Activated T-cell treated with anti-CD3 and anti-CD28 coated beads, Interleukin-2, amount 50 U/mL, for 72 hours (primary cell): ENCODE measurements around the gene LMBRD2. TPM values are rescaled to one million over a fixed set of nuclear protein-coding genes. Genes with fewer than 3 reads are reported as not detected.
A peak's percentile ranks its signal among the peaks of the same experiment; 100 is the strongest.
"Not testable (repeated sequence)": the region's sequence is repeated elsewhere in the genome, so short reads cannot be mapped to it uniquely, and the experiment has no call there.

Experiments
- ATAC-seq, 2 donors: fragments of 150-1000 bp; cut with Tn5 transposase; replicated peaks in 1 of 2; 2 replicates each; pipeline ENCODE4 v1.10.0; 2021; ENCODE audit warnings: moderate library complexity in 2 of 2, mild to moderate bottlenecking in 1 of 2
- DNase-seq, 2 donors: peaks; one replicate each; pipeline ENCODE4 v3.0.0; 2021 to 2022; ENCODE audit warnings: mixed read lengths in 1 of 2
- H3K27ac Mint-ChIP-seq: one replicate; pipeline ENCODE4 v1.8.0; 2022; ENCODE audit warnings: mild to moderate bottlenecking, moderate library complexity, mixed read lengths
- H3K27me3 Mint-ChIP-seq: one replicate; pipeline ENCODE4 v1.8.0; 2022; ENCODE audit warnings: low read depth, mixed read lengths
- H3K36me3 Mint-ChIP-seq, 2 donors: one replicate each; pipeline ENCODE4 v1.8.0; 2022; ENCODE audit warnings: mixed read lengths in 2 of 2, mild to moderate bottlenecking in 1 of 2; ENCODE audit not compliant: insufficient read depth in 2 of 2
- H3K4me1 Mint-ChIP-seq: one replicate; pipeline ENCODE4 v1.8.0; 2022; ENCODE audit warnings: low read depth, mixed read lengths
- H3K4me3 Mint-ChIP-seq, 2 donors: one replicate each; pipeline ENCODE4 v1.8.0; 2022; ENCODE audit warnings: mild to moderate bottlenecking in 2 of 2, mixed read lengths in 2 of 2, moderate library complexity in 2 of 2
- H3K9me3 Mint-ChIP-seq, 2 donors: one replicate each; pipeline ENCODE4 v1.8.0; 2022; ENCODE audit warnings: mixed read lengths in 2 of 2
- total RNA-seq, 2 donors: library from RNA; stranded (reverse); gene quantifications; one replicate each; pipeline ENCODE4 v1.2.3, GENCODE V29; 2022

The LMBRD2 gene
- total RNA-seq, 2 donors from 2014 or later: 15.8 to 17.6 TPM

DNA sequence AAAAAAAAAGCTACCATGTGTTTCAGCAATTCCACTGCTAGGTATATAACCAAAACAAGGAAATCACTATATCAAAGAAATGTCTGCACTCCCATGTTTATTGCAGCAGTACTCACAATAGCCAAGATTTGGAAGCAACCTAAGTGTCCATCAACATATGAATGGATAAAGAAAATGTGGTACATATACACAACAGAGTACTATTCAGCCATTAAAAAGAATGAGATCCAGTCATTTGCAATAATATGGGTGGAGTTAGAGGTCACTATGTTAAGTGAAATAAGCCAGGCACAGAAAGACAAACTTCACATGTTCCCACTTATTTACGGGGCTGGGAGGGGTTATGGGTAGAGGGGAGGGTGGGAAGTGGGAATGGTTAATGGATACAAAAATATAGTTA, 18.7 kb downstream of the LMBRD2 start:
- H3K4me1 Mint-ChIP-seq, H3K4me3 Mint-ChIP-seq, H3K9me3 Mint-ChIP-seq, DNase-seq, H3K27me3 Mint-ChIP-seq, ATAC-seq, H3K27ac Mint-ChIP-seq: not testable (repeated sequence)
- H3K36me3 Mint-ChIP-seq: peaks cover 11 to 25% of the 10 kb centered on the region in 2 donors

DNA sequence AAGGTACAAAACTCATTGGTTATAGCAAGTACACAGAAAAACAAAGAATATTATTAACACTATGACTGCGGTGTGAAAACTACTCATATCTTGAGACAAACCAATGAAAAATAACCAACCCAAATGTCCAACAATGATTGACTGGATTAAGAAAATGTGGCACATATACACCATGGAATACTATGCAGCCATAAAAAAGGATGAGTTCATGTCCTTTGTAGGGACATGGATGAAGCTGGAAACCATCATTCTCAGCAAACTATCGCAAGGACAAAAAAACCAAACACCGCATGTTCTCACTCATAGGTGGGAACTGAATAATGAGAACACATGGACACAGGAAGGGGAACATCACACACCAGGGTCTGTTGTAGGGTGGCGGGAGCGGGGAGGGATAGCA, 22.0 kb downstream of the LMBRD2 start:
- H3K27me3 Mint-ChIP-seq, DNase-seq, ATAC-seq, H3K27ac Mint-ChIP-seq, H3K4me1 Mint-ChIP-seq, H3K4me3 Mint-ChIP-seq, H3K9me3 Mint-ChIP-seq: not testable (repeated sequence)
- H3K36me3 Mint-ChIP-seq: peaks cover 11 to 26% of the 10 kb centered on the region in 2 donors

- Mint-ChIP-seq H3K36me3 (peaks cover 11 to 26% of the 10 kb centered on the region in 2 donors), H3K9me3 (peaks cover 3 to 4% of the 10 kb centered on the region in 2 donors)
- no peak for ATAC-seq
These were observed 22.9 kb downstream of the LMBRD2 start for GRCh38 chr5:36128795-36129194.

DNA sequence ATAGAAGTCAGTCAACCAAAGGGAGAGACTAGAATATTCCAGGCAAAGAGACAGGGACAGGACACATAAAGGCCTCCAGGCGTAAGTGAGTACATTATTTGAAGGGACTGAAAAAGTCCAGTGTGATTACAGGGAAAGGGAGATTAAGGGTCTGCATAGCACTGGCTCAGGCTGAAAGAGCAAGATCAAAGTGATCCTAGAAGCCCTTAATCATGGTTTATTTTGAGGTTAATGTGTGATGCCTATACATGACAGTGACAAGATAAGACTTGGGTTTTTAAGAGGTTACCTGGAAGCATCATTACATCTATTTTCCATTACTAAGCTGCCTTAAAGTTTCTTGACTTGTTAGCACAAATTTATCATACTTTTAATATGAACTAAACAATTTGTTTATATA, 25.8 kb downstream of the LMBRD2 start:
- H3K27me3 Mint-ChIP-seq: no peaks in the 10 kb centered on the region
- peaks cover 3 to 4% of the 10 kb centered on the region in 2 donors for H3K9me3 Mint-ChIP-seq
- H3K36me3 Mint-ChIP-seq: peaks cover 9 to 26% of the 10 kb centered on the region in 2 donors
- H3K4me3 Mint-ChIP-seq: no peak overlapping the region
- ATAC-seq (peak in 1 of 2 donors; percentile 45), DNase-seq (no peak)
- H3K27ac Mint-ChIP-seq: peak overlapping the region; percentile 60
- peaks cover 10% of the 10 kb centered on the region for H3K4me1 Mint-ChIP-seq

More at GRCh38 chr5:36128795-36129194, 22.9 kb downstream of the LMBRD2 start:
- no peak for DNase-seq
- H3K4me3 Mint-ChIP-seq: no peak overlapping the region
- no peaks in the 10 kb centered on the region for H3K27me3 Mint-ChIP-seq
- H3K4me1 Mint-ChIP-seq: peaks cover 10% of the 10 kb centered on the region
- no peak overlapping the region for H3K27ac Mint-ChIP-seq

DNA sequence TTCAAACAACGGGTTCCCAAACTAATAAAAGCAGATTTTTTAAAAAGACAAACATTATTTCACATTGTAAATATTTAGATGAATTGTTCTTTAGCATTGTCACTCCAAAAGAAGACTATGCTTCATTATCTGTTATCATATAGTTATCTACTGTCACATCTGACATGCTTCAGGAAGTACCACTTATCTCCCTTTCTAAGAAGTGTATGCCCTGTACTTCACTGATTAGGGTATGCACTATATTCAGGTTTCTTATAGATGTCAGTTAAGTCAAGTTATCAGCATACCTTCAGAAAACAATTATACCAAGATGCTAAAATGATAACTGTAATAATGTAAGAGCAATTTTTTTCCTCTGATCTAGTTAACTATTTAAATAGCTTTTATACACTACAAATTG, 40.4 kb downstream of the LMBRD2 start:
- H3K27me3 Mint-ChIP-seq: no peaks in the 10 kb centered on the region
- ATAC-seq (no peak), DNase-seq (no peak)
- H3K4me1 Mint-ChIP-seq: no peaks in the 10 kb centered on the region
- peaks cover 0 to 10% of the 10 kb centered on the region in 2 donors for H3K36me3 Mint-ChIP-seq
- no peaks in the 10 kb centered on the region for H3K9me3 Mint-ChIP-seq
- no peak overlapping the region for H3K4me3 Mint-ChIP-seq
- no peak overlapping the region for H3K27ac Mint-ChIP-seq

DNA sequence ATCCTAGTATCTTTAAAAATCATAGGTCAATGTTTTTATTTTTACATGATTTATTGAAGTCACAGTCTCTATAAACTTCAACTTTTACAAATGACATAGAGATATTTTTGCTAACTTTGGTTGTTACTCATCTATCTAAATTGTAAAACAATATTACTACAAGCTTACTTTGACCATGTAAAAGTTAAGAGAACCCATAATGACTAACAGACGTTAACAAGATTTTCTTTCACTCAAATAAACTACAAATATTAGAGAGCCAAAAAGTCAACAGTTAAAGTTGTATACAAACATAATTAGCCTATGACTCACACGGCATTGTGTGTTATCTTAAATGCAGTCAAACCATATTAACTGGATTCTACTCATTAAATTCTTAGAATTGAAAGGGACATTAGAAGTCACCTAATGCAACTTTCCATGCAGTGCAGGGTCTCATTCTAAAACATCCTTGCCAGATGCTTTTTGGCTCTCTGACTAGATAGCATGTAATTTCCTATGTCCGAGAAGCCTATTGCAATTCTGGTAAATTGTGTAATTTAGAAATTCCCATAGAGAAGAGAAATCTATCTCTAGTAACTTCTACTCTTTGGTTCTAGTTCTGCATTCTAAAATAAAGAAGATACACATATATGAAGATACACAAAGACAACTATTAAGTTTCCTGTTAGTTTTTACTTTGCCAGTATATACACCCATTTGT, 42.8 kb downstream of the LMBRD2 start:
- H3K9me3 Mint-ChIP-seq: no peaks in the 10 kb centered on the region
- no peak overlapping the region for H3K27ac Mint-ChIP-seq
- H3K27me3 Mint-ChIP-seq: no peaks in the 10 kb centered on the region
- no peak overlapping the region for H3K4me3 Mint-ChIP-seq
- no peak for DNase-seq
- H3K4me1 Mint-ChIP-seq: no peaks in the 10 kb centered on the region
- H3K36me3 Mint-ChIP-seq: peaks cover under 1 to 10% of the 10 kb centered on the region in 2 donors
- ATAC-seq: no peak

GRCh38 chr5:36105819-36106218, 45.9 kb downstream of the LMBRD2 start:
- H3K36me3 Mint-ChIP-seq: peaks cover 2 to 11% of the 10 kb centered on the region in 2 donors
- no peak for ATAC-seq
- DNase-seq: no peak
- H3K4me3 Mint-ChIP-seq: no peak overlapping the region
- no peaks in the 10 kb centered on the region for H3K4me1 Mint-ChIP-seq
- no peaks in the 10 kb centered on the region for H3K9me3 Mint-ChIP-seq
- H3K27ac Mint-ChIP-seq: no peak overlapping the region
- H3K27me3 Mint-ChIP-seq: no peaks in the 10 kb centered on the region

- Mint-ChIP-seq H3K9me3 (no peaks in the 10 kb centered on the region), H3K36me3 (peaks cover 2% of the 10 kb centered on the region in 2 donors), H3K4me3 (no peak overlapping the region), H3K4me1 (no peaks in the 10 kb centered on the region), H3K27ac (no peak overlapping the region), H3K27me3 (no peaks in the 10 kb centered on the region)
- DNase-seq (no peak), ATAC-seq (no peak)
These were observed 51.9 kb downstream of the LMBRD2 start for GRCh38 chr5:36099748-36100147.

DNA sequence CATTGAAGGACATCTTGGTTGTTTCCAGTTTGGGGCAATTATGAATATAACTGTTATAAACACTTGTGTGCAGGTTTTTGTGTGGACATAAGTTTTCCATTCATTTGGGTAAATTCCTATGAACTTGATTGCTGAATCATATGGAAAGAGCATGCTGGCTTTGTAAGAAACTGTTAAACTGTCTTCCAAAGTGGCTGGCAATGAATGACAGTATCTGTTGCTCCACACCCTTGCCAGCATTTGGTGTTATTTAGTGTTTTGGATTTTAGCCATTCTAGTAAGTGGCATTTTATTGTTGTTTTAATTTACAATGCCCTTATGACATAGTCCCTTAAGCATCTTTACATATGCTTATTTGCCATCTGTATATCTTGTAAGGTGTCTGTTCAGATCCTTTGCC, 55.2 kb downstream of the LMBRD2 start:
- H3K27me3 Mint-ChIP-seq: no peaks in the 10 kb centered on the region
- H3K4me3 Mint-ChIP-seq: no peak overlapping the region
- H3K36me3 Mint-ChIP-seq: no peaks in the 10 kb centered on the region
- H3K9me3 Mint-ChIP-seq: peaks cover 3 to 5% of the 10 kb centered on the region in 2 donors
- H3K27ac Mint-ChIP-seq: no peak overlapping the region
- H3K4me1 Mint-ChIP-seq: no peaks in the 10 kb centered on the region
- DNase-seq (no peak), ATAC-seq (no peak)

GRCh38 chr5:36089989-36090388, 61.7 kb downstream of the LMBRD2 start:
- Mint-ChIP-seq H3K27me3 (peaks cover 6% of the 10 kb centered on the region), H3K9me3 (peaks cover 4 to 5% of the 10 kb centered on the region in 2 donors), H3K4me3 (no peak overlapping the region), H3K4me1 (no peaks in the 10 kb centered on the region), H3K36me3 (no peaks in the 10 kb centered on the region), H3K27ac (no peak overlapping the region)
- DNase-seq (peak; percentile 9 to 13), ATAC-seq (peak; percentile 36 to 44)

GRCh38 chr5:36079200-36079781, 72.4 kb downstream of the LMBRD2 start:
- Mint-ChIP-seq H3K27ac (no peak overlapping the region), H3K9me3 (peaks cover 0 to 1% of the 10 kb centered on the region in 2 donors), H3K27me3 (peaks cover 15% of the 10 kb centered on the region), H3K36me3 (peaks cover 0 to 2% of the 10 kb centered on the region in 2 donors), H3K4me1 (no peaks in the 10 kb centered on the region), H3K4me3 (no peak overlapping the region)
- ATAC-seq: peak; percentile 83 to 87
- DNase-seq: peak; percentile 14 to 33

DNA sequence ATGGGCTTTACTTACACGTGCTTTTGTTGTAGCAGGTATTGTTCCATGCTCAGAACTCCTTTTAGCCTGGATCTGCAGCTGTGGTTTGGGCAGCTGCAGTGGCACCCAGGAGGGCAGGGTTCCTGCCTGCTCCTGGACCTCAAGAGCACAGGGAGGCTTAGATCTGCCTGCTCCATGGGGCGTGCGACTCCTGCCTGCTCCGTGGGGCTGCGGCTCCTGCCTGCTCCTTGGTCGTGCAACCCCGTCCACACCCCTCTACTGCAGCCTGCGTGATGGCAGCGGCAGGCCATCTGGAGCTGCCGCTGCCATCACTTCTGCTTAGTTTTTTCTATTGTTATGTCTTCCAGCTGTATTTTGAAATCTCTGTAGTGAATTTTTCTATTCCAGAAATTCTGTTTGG, 73.3 kb downstream of the LMBRD2 start:
- Mint-ChIP-seq H3K27me3 (peaks cover 12% of the 10 kb centered on the region), H3K36me3 (no peaks in the 10 kb centered on the region), H3K4me1 (no peaks in the 10 kb centered on the region), H3K9me3 (no peaks in the 10 kb centered on the region), H3K4me3 (no peak overlapping the region), H3K27ac (no peak overlapping the region)
- DNase-seq (no peak), ATAC-seq (no peak)

- ATAC-seq (peak; percentile 82 to 83), DNase-seq (peak; percentile 10 to 27)
- H3K27ac Mint-ChIP-seq: no peak overlapping the region
- no peaks in the 10 kb centered on the region for H3K9me3 Mint-ChIP-seq
- no peak overlapping the region for H3K4me3 Mint-ChIP-seq
- peaks cover 12% of the 10 kb centered on the region for H3K27me3 Mint-ChIP-seq
- no peaks in the 10 kb centered on the region for H3K36me3 Mint-ChIP-seq
- H3K4me1 Mint-ChIP-seq: peaks cover 7% of the 10 kb centered on the region
These were observed 78.0 kb downstream of the LMBRD2 start for GRCh38 chr5:36073595-36074216.
